K562 (cell line): Measurements from ENCODE around the gene SHISA9. TPM values are rescaled to one million over a fixed set of nuclear protein-coding genes. Genes with fewer than 3 reads are reported as not detected.

ENCODE experiments used
- ATAC-seq: fragments of 200-7000 bp; cut with Tn5 transposase; 3 replicates; pipeline ENCODE4 v1.9.1; 2020; ENCODE audit warnings: moderate library complexity
- BruUV-seq: library from RNA; stranded (reverse); fragments of 400-500 nt; replicated peaks from 2 replicates; lab custom pipeline; 2021; lab: Mats Ljungman, UMichigan
- CTCF ChIA-PET: fragments of 300-600 bp; formaldehyde crosslinking; extraction: SDS; loops from one replicate; lab custom pipeline; 2021; ENCODE audit warnings: low intra/inter-chr PET ratio; lab: Yijun Ruan, JAX
- POLR2A ChIA-PET: fragments of 300-600, 350-650 bp; sonication (Branson Sonifier 250); formaldehyde crosslinking; extraction: SDS; loops from one replicate; lab custom pipeline; 2021; ENCODE audit warnings: antibody characterized with exemption, inconsistent platforms; lab: Yijun Ruan, JAX
- DNase-seq, 4 experiments: peaks; one replicate each; pipeline versions ENCODE4 v3.0.0 to v3.0.0-alpha.2; 2011 to 2018; ENCODE audit warnings: low spot score in 3 of 4, mixed read lengths in 3 of 4; ENCODE audit errors: extremely low read depth in 1 of 4
- FAIRE-seq: peaks from 2 replicates; lab custom pipeline; 2011; peaks lifted over from hg19 to GRCh38; lab: Jason Lieb, UNC
- H2AFZ ChIP-seq: 2 replicates; pipeline ENCODE4 v1.6.0; 2011; ENCODE audit warnings: low read depth, low read length, control low read depth, inconsistent platforms
- H3K27ac ChIP-seq: fragments of 200-600 bp; 3 replicates; pipeline ENCODE4 v1.8.0; 2011; ENCODE audit warnings: low read depth, mild to moderate bottlenecking, control low read depth, inconsistent platforms, low read length, moderate library complexity, mixed read lengths; ENCODE audit errors: extremely low read depth
- H3K27me3 ChIP-seq, 2 experiments: fragments of 300-600 bp in 1 of 2; 2 replicates in 1 of 2; 3 replicates in 1 of 2; pipeline versions ENCODE4 v1.6.0 to v1.8.0; 2011; ENCODE audit warnings: inconsistent platforms in 2 of 2, low read length in 2 of 2, mild to moderate bottlenecking in 1 of 2, mixed read lengths in 1 of 2, moderate library complexity in 1 of 2; ENCODE audit not compliant: control insufficient read depth in 2 of 2, insufficient read depth in 2 of 2
- H3K36me3 ChIP-seq: fragments of 300-600 bp; 3 replicates; pipeline ENCODE4 v1.8.0; 2011; ENCODE audit warnings: mild to moderate bottlenecking, low read length, inconsistent platforms; ENCODE audit not compliant: control insufficient read depth, insufficient read depth
- H3K4me1 ChIP-seq, 2 experiments: fragments of 200-600 bp in 1 of 2; replicated peaks in 1 of 2; 2 replicates in 1 of 2; 3 replicates in 1 of 2; pipeline versions ENCODE4 v1.5.1 to v1.8.0; 2011; ENCODE audit warnings: inconsistent platforms in 2 of 2, low read length in 2 of 2, mild to moderate bottlenecking in 1 of 2, mixed read lengths in 1 of 2, moderate library complexity in 1 of 2; ENCODE audit not compliant: control insufficient read depth in 2 of 2, insufficient read depth in 2 of 2
- H3K4me2 ChIP-seq: 2 replicates; pipeline ENCODE4 v1.6.1; 2011; ENCODE audit warnings: low read length, control low read depth, inconsistent platforms, mixed read lengths; ENCODE audit not compliant: insufficient read depth
- H3K4me3 ChIP-seq: fragments of 200-600 bp; sonication (generic), shearing (Covaris generic); 2 replicates; pipeline ENCODE4 v1.5.1; 2016; ENCODE audit warnings: control low read depth, inconsistent platforms
- H3K79me2 ChIP-seq: fragments of 200-600 bp; 3 replicates; pipeline ENCODE4 v1.8.0; 2011; ENCODE audit warnings: low read length, inconsistent platforms; ENCODE audit not compliant: control insufficient read depth, insufficient read depth
- H3K9ac ChIP-seq, 2 experiments: 2 replicates each; pipeline versions ENCODE4 v1.6.0 to v1.6.1; 2011; ENCODE audit warnings: low read depth in 2 of 2, low read length in 2 of 2, control low read depth in 1 of 2, inconsistent platforms in 1 of 2, mild to moderate bottlenecking in 1 of 2, mixed read lengths in 1 of 2; ENCODE audit not compliant: insufficient read depth in 1 of 2
- H3K9me1 ChIP-seq: one replicate; pipeline ENCODE4 v1.6.0; 2011; ENCODE audit warnings: inconsistent platforms, mild to moderate bottlenecking, low read length, moderate library complexity; ENCODE audit not compliant: control insufficient read depth, insufficient read depth
- H3K9me3 ChIP-seq: replicated peaks from 2 replicates; pipeline ENCODE4 v1.5.1; 2011; ENCODE audit warnings: low read depth, low read length, inconsistent platforms; ENCODE audit not compliant: control insufficient read depth, insufficient read depth
- H4K20me1 ChIP-seq: replicated peaks from 2 replicates; pipeline ENCODE4 v1.6.1; 2011; ENCODE audit warnings: low read length, inconsistent platforms, mixed read lengths; ENCODE audit not compliant: control insufficient read depth, insufficient read depth
- ATF1 ChIP-seq, 2 experiments: fragments of 450-650 bp in 1 of 2; IDR thresholded peaks; 2 replicates each; pipeline ENCODE4 v1.6.1; 2016; ENCODE audit warnings: missing compliant biosample characterization in 1 of 2, missing genetic modification characterization in 1 of 2
- CHCHD3 ChIP-seq: fragments of 250-450 bp; sonication (Bioruptor Pico); IDR thresholded peaks from 2 replicates; pipeline ENCODE4 v2.1.2; 2022; ENCODE audit warnings: mild to moderate bottlenecking
- KLF1 ChIP-seq: fragments of 450-650 bp; IDR thresholded peaks from 2 replicates; pipeline ENCODE4 v1.6.1; 2016; ENCODE audit warnings: missing genetic modification characterization, missing compliant biosample characterization
- LARP7 ChIP-seq: fragments of 450-650 bp; IDR thresholded peaks from 2 replicates; pipeline ENCODE4 v1.6.1; 2016
- MED1 ChIP-seq: sonication (generic); formaldehyde crosslinking; IDR thresholded peaks from 2 replicates; pipeline ENCODE4 v1.8.1; 2023; ENCODE audit warnings: missing genetic modification reagents, borderline replicate concordance
- POLR2G ChIP-seq: fragments of 200-400 bp; formaldehyde crosslinking; IDR thresholded peaks from 2 replicates; pipeline ENCODE4 v1.6.1; 2017; ENCODE audit warnings: low read depth, mild to moderate bottlenecking, antibody characterized with exemption, low read length, moderate library complexity
- RBM39 ChIP-seq: fragments of 200-400 bp; formaldehyde crosslinking; optimal IDR thresholded peaks from 2 replicates; pipeline ENCODE3; 2018; ENCODE audit warnings: low read depth, low read length
- THAP12 ChIP-seq: fragments of 250-450 bp; sonication (Bioruptor Pico); IDR thresholded peaks from 2 replicates; pipeline ENCODE4 v1.9.0; 2021; ENCODE audit warnings: mild to moderate bottlenecking, inconsistent platforms
- ZNF23 ChIP-seq: fragments of 250-450 bp; sonication (Bioruptor Pico); IDR thresholded peaks from 2 replicates; pipeline ENCODE4 v1.4.0; 2020; ENCODE audit warnings: mild to moderate bottlenecking
- ZNF263 ChIP-seq: sonication (generic); formaldehyde crosslinking; IDR thresholded peaks from 2 replicates; pipeline ENCODE4 v1.8.0; 2022; ENCODE audit warnings: mild to moderate bottlenecking, missing genetic modification reagents, borderline replicate concordance
- ZNF280A ChIP-seq: fragments of 450-650 bp; IDR thresholded peaks from 2 replicates; pipeline ENCODE4 v1.6.1; 2018; ENCODE audit warnings: mild to moderate bottlenecking, low read depth; ENCODE audit not compliant: partially characterized antibody
- WGBS: fragments of 100-300 bp; shearing (Covaris generic); methylation state at CpG from one replicate; pipeline ENCODE4 v1.1.6; 2016; ENCODE audit warnings: low coverage, mixed read lengths; ENCODE audit not compliant: insufficient coverage; ENCODE audit errors: missing lambda C conversion rate; 5-methylcytosine and 5-hydroxymethylcytosine counted together
- in situ Hi-C: fragments of 300-500 bp; cut with MboI; formaldehyde crosslinking; loops from 4 replicates; pipeline ENCODE4 v1.15.0; 2018; ENCODE audit warnings: inconsistent platforms, mixed read lengths
- intact Hi-C: fragments of 100-400 bp; cut with micrococcal nuclease; formaldehyde crosslinking; loops from 2 replicates; pipeline ENCODE4 v1.14.2; 2022
- polyA plus RNA-seq, 8 experiments: library from polyadenylated mRNA; depleted of rRNA in 4 of 8; stranded (reverse) in 5 of 8; unstranded in 3 of 8; fragments of >200 nt; fragmentation: Nextera tagmentation in 2 of 8; fragmentation: Illumina TruSeq in 1 of 8; extraction: Ambion mirVana in 2 of 8; extraction: Trizol in 1 of 8; gene quantifications; 2 replicates each; pipeline versions ENCODE4 v1.2.1 to v1.2.3, GENCODE V29; 2011 to 2014; ENCODE audit warnings: inconsistent platforms in 1 of 8, missing spikeins in 1 of 8
- total RNA-seq, 7 experiments: library from RNA; depleted of rRNA in 6 of 7; stranded (reverse); fragments of >200 nt in 6 of 7; fragmentation: Illumina TruSeq in 2 of 7; extraction: Trizol in 2 of 7; gene quantifications; 2 replicates each; pipeline versions ENCODE4 v1.2.1 to v1.2.3, GENCODE V29; 2011 to 2021; ENCODE audit warnings: low replicate concordance in 1 of 7
- TF ChIP-seq, protein P1 (sequence below): fragments of 250-450 bp; sonication (Bioruptor Pico); IDR thresholded peaks from 2 replicates; pipeline ENCODE4 v1.6.1; 2021; ENCODE audit warnings: mild to moderate bottlenecking

SHISA9 gene
- total and polyA plus RNA-seq, 9 of the 15 experiments (the other 6 are each of a cell fraction or from before 2014, with no cell fraction given): under 0.01 to 0.16 (median 0.01) TPM; not detected in 6

- peaks cover 0 to 1% of the 10 kb centered on the region in 2 experiments; a peak in 3 of 5 replicates for H3K27me3 ChIP-seq
- BruUV-seq: no TSS peak
- intact Hi-C loops: no loop called here
- H3K36me3 ChIP-seq: no peaks in the 10 kb centered on the region
- WGBS: 0% methylated on average over 5 of the region's 5 CpGs
- H4K20me1 ChIP-seq: no peaks in the 10 kb centered on the region
- no peak overlapping the region for H3K4me3 ChIP-seq
- ATAC-seq: no peak
- H3K4me2 ChIP-seq: no peak overlapping the region
- H3K9me1 ChIP-seq: no peaks in the 10 kb centered on the region
- H3K79me2 ChIP-seq: no peaks in the 10 kb centered on the region
- H2AFZ ChIP-seq: no peak overlapping the region
- FAIRE-seq: no peak
- no peaks in the 10 kb centered on the region for H3K9me3 ChIP-seq
- in situ Hi-C loops: no loop called here
- no peak overlapping the region for H3K27ac ChIP-seq
- no peaks in the 10 kb centered on the region for H3K4me1 ChIP-seq
- no peak overlapping the region for H3K9ac ChIP-seq
- ChIA-PET POLR2A (interaction anchor here (1.6 kb wide), 1 partner anchor 20 kb away, joined by 4 read pairs; no protein-coding TSS in a partner anchor), CTCF (no interaction called here)
- TF ChIP-seq KLF1 (tag) (no peak), THAP12 (no peak), CHCHD3 (CRISPR knock-in tag) (no peak)
- DNase-seq: no peak
These were observed 116.6 kb downstream of the SHISA9 start for GRCh38 chr16:13018026-13018425.

DNA sequence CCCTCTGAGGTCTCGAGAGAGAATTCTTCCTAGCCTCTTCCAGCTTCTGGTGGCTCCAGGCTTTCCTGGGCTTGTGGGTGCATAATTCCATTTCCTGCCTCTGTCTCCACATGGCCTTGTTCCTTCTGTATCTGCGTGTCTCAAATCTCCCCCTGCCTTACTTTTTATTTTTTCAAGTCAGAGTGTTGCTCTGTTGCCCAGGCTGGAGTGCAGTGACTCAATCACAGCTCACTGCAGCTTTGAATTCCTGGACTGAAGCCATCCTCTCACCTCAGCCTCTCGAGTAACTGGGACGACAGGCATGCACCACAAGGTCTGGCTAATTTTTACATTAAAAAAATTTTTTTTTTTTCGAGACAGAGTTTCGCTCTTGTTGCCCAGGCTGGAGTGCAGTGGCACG lies 120.6 kb downstream of the SHISA9 start:
- no peaks in the 10 kb centered on the region; a peak in 1 of 5 replicates for H3K27me3 ChIP-seq
- no peaks in the 10 kb centered on the region for H3K4me1 ChIP-seq
- H3K4me3 ChIP-seq: no peak overlapping the region
- 3% methylated on average over 7 of the region's 7 CpGs for WGBS
- no peaks in the 10 kb centered on the region for H3K9me3 ChIP-seq
- no peaks in the 10 kb centered on the region for H3K79me2 ChIP-seq
- H3K9me1 ChIP-seq: no peaks in the 10 kb centered on the region
- no peak overlapping the region for H3K9ac ChIP-seq
- ChIA-PET POLR2A (no interaction called here), CTCF (no interaction called here)
- no peak for FAIRE-seq
- H3K36me3 ChIP-seq: no peaks in the 10 kb centered on the region
- no peak overlapping the region for H2AFZ ChIP-seq
- BruUV-seq: no TSS peak
- H3K4me2 ChIP-seq: no peak overlapping the region
- intact Hi-C loops (no loop called here), in situ Hi-C loops (no loop called here)
- H3K27ac ChIP-seq: no peak overlapping the region
- H4K20me1 ChIP-seq: no peaks in the 10 kb centered on the region
- DNase-seq: no peak
- no peak for ATAC-seq
- no peak for TF ChIP-seq ZNF263 (CRISPR knock-in tag)
- TF ChIP-seq MED1 (CRISPR knock-in tag): no peak
- TF ChIP-seq, protein P1, sequence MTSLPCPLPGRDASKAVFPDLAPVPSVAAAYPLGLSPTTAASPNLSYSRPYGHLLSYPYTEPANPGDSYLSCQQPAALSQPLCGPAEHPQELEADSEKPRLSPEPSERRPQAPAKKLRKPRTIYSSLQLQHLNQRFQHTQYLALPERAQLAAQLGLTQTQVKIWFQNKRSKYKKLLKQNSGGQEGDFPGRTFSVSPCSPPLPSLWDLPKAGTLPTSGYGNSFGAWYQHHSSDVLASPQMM (CRISPR knock-in tag): no peak
- no peak for TF ChIP-seq RBM39
- TF ChIP-seq ZNF280A: no peak
- TF ChIP-seq ZNF23 (CRISPR knock-in tag): no peak
- no peak for TF ChIP-seq ATF1 (CRISPR knock-in tag; IDR thresholded peaks at IDR 0.05)
- TF ChIP-seq ATF1 (tag; IDR thresholded peaks at IDR 0.05): no peak
- TF ChIP-seq POLR2G: no peak
- TF ChIP-seq LARP7: no peak
